GM19455 (cell line): Measurements from ENCODE around the gene SRSF3.

Experiments used
- ATAC-seq: cut with Tn5 transposase; IDR thresholded peaks from one replicate; pipeline ENCODE4 v1.9.1; 2021; ENCODE audit not compliant: unreplicated experiment

The SRSF3 gene

DNA sequence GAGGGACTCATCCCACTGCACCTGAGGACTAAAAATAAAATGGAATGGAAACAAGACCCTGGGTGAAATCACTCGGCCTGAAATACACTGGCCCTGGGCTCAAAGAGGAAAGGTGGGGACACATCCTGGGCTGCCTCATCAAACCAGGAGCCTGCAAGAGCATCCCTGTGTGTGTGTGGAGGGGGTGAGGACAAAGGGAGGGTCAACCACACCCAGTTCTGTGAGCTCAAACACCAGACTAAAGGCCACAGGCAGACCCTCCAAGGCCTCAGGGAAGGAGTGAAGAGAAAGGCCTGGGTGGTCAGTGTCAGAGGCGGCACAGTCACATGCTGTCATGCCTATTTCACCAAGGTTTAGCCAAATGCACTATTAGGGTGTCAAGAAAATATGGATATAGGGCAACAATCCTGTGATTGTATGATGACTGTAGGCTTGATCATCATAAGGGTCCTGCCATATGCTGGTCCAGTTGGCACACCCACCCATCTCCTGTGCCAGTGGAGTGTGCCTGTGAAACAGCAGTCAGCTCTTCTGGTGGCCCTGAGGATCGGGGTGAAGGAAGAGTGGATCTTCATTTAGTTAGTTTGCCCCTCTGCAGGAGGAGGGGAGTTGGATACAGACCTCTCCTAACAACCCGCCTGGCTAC, 28.9 kb downstream of the SRSF3 start:
- no peak for ATAC-seq

GRCh38 chr6:36623547-36624459, 29.6 kb downstream of the SRSF3 start:
- ATAC-seq = no peak

DNA sequence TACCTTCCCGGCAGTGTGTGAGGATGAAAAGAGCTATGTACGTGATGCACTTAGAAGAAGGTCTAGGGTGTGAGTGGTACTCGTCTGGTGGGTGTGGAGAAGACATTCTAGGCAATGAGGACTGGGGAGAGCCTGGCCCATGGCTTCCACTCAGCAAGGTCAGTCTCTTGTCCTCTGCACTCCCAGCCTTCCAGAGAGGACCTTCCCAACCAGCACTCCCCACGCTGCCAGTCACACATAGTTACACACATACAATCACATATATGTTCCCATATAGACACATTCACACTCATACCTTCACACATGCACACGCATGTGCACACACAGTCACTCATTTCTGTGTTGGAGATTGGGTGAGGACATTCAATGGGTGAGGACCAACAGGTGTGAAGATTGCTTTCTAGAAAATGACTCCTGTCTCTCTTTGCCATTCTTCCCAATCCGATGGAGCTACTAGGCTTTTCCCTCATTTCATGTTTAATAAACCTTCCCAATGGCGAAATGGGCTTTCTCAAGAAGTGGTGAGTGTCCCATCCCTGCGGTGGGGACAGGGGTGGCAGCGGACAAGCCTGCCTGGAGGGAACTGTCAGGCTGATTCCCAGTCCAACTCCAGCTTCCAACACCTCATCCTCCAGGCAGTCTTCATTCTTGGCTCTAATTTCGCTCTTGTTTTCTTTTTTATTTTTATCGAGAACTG, 30.4 kb downstream of the SRSF3 start:
- no peak for ATAC-seq

GRCh38 chr6:36625158-36625919, 31.2 kb downstream of the SRSF3 start:
- ATAC-seq = no peak

- no peak for ATAC-seq
Observed at GRCh38 chr6:36626636-36627035, 32.5 kb downstream of the SRSF3 start.

DNA sequence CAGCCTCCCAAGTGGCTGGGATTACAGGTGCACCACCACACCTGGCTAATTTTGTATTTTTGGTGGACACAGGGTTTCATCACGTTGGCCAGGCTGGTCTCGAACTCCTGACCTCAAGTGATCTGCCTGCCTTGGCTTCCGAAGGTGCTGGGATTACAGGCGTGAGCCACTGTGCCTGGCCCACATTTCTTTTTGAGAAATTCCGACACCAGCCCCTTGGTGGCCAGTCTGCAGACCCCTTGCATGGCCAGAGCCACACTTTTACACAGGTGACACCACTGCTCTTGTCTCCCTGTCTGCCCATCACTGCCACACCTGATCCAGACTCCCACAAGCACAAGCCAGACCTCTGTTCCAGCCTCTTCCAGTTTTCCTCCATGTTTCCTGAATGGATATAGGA, 33.0 kb downstream of the SRSF3 start:
- ATAC-seq = no peak

DNA sequence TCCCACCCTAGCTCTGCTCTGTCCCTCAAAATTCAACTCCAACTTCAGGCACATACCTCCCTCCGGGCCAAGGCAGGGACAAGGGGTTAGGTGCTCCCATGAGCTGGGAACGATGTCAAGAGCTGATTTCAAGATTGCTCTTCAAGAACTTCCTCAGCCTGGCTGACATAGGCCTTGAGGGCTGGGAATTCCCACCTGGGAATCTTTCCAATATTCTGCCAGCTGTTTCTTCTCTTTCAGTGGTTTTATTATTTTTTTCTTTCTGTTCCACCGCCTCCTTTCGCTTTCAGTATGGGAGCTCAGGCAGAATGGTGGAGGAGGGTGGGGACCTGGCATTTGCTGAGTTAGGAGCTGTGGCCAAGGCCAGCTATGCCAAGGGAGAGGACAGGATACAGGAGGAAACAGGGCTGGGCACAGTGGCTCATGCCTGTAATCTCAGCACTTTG, 33.7 kb downstream of the SRSF3 start:
- ATAC-seq = no peak

DNA sequence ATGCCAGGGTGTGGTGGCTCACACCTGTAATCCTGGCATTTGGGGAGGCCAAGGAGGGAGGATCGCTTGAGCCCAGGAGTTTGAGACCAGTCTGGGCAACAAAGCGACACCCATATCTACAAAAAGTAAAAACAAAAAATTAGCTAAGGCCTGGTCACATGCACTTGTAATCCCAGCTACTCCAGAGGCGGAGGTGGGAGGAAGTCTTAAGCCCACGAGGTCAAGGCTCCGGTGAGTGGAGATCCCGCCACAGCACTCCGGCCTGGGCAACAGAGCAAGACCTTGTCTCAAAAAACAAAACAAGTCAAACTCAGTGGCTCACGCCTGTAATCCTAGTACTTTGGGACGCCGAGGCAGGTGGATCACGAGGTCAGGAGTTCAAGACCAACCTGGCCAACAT, 35.6 kb downstream of the SRSF3 start:
- ATAC-seq = no peak

- ATAC-seq = no peak
Observed at GRCh38 chr6:36631326-36632011, 37.3 kb downstream of the SRSF3 start.

- ATAC-seq = no peak
Observed at GRCh38 chr6:36633370-36633769, 39.2 kb downstream of the SRSF3 start.

- no peak for ATAC-seq
Observed at GRCh38 chr6:36633915-36634314, 39.8 kb downstream of the SRSF3 start.

- no peak for ATAC-seq
Observed at GRCh38 chr6:36634317-36635108, 40.4 kb downstream of the SRSF3 start.

DNA sequence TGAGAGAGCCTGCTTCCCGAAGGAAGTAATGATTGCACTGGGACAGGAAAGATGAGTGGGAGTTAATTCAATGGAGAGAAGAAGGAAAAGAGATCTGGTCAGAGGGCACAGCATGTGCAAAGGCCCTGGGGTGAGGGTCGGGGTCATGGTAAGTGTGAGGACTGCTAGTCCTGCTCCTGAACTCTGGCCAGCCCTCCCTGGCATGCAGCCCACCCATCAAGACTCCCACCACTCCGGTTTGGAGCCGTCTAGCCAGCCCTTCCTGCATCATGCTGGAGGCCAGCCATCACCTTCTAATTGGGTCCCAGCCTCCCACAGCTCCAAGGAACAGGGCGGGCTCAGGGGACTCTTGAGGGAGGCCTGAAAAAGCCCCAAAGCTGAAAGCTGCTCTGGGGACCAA, 42.1 kb downstream of the SRSF3 start:
- no peak for ATAC-seq

DNA sequence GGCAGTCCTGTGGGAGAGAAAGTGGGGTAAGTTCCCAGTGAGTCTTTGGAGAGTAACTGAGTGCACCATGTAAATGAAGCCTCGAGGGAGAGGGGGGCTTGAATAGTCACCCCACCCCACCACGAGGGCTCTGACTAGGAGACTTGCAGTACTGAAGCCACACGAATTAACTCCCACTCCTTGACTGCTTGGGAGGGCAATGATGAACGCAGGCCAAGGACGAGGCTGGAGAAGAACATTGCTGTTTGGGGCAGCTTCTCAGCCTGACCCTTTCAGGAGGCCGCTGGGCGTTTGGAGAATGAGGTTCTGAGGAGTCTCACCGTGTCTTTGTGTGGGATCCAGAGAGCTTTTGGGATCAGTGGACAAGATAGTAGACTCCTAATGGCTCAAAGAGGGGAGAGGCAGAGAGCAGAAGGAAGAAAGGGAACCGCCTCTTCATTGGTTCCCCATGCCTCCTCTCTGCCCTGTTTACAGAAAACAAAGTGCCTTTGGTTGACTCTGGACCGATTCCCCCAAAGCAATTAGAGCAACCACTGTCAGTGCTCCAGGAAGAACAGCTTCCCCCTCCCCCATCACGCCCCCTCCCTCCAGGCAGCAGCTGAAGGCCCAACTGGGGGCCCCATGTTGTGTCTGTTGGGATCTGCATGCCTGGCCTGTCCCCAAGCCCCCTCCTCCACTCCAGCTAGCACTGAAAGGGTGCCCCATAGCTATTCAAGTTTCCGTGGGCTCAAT, 42.7 kb downstream of the SRSF3 start:
- no peak for ATAC-seq

DNA sequence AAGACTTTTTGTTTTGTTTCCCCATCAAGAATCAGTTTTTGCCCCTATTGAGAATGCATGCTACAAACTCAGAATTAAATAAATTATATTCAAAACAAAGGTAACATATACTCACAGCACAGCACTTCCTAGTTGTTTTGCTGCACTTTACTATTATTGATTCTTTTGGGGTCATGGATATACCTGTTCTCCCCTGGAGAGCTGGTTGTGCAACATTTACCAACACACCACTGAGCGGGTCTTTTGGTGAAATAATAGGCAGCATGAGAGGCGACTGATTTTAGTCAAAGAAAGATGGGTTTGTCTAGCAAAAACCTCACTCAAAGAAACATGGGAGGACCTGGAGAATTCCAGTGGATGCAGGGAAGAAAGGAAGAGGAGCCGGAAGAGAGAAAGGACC, 44.4 kb downstream of the SRSF3 start:
- ATAC-seq = no peak

DNA sequence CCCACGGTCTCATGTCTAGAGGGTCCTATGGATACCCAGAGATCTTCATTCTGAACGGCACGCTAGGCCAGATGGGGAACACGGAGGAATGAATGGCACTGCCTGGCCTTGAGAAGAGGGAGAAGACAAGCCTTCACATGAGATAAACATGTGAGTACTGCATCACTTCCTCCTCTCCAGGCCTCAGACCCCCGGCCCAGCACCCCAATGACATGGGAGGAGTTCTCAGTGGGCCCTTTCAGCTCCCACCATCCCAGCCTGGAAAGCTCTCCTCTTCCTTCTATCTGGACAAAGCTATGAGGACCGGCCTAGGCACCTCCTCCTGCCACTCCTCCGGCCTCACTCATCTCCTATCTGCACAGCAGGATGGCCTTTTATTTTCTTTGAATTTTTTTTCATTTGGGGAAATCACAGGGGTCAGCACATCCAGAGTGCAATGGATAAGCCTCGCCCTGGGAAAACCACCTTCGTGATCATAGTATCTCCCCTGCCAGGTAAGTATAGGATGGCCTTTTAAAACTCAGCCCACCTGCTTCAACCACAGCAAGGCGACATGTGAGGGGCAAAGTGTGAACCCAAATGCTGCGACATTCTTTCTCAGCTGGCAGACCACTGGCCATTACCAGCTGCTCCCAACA, 45.1 kb downstream of the SRSF3 start:
- ATAC-seq = no peak

GRCh38 chr6:36641543-36641942, 47.4 kb downstream of the SRSF3 start:
- ATAC-seq = no peak
